Measurements from ENCODE around the gene NFIB.

The NFIB gene

DNA sequence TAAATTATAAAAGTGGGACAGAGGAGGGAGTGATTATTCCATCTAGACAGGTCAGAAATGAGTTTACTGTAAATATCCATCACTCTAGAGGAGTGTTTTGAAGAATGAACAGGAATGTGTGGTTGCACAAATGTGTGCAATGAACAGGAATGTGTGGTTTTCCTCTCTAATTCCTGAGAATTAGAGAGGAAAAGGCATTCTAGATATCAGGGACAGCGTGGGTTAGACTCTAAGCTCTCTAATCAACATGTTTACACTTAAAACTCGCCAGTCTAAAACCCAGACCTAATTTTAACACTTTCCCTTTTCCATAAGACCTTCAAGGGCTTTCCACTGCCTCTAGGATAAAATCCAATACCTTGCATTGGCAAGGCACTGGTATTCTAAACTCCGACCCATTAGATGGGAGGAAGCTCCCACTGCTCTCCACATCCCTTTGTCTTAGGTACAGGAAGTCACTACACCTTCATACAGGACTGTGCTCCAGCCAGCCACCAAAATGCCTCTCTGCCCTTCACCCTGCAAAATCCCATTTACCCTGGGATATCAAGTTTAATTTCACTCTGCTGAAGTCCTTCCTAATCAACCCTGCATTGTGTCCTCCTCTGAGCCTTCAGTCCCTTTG is 67.9 kb downstream of the NFIB start:
- DNase-seq (ENCODE audit: low spot score) = no peak

DNA sequence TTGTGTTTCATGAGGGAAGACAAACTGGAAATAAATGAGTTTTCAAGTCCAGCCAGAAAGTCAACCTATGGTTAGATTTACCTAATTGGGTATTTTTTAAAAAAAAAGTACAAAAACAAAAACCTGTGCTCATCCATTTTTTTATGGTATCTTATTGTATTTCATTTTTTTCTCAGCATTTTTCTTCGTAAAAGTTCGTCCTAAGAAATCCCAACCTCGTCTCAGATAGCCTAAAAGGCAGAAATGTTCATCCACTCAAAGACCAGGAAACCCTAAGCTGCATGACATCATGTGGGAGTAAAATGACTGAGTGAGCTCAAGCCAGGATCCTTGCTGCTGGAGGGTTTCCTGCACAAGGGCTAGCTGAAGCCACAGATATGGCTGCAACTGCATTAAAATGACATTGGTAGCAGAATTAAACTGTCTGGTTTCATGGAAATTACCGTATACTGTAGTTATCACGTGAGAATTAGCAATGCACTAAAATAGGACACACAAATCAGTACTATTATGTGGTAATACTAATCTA is 70.4 kb downstream of the NFIB start:
- DNase-seq (ENCODE audit: low spot score) = no peak

GRCh38 chr9:14242150-14242805 is 71.7 kb downstream of the NFIB start:
- DNase-seq (ENCODE audit: low spot score) = no peak

- no peak for DNase-seq (ENCODE audit: low spot score)
These were observed 73.4 kb downstream of the NFIB start for GRCh38 chr9:14240537-14240936.

DNA sequence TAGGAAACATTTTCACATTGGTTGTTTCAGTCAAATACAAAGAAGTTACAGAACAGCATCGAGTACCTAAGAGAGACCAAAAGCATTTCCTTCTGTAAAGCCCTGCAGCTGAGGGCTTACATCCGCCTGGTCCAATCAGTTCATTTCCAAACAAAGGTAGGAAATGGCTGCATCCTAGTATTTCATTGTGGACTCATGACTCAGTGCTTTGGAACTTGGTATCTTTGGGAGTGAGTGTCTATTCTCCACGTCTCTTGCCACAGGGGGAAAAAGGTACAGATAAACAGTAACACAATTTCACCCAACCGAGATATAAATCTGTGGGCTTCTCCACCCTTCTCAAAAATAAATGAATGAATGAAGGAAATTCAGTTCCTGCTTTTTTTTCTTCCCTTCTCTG is 75.4 kb downstream of the NFIB start:
- DNase-seq (ENCODE audit: low spot score) = no peak

- DNase-seq (ENCODE audit: low spot score) = no peak
These were observed 75.9 kb downstream of the NFIB start for GRCh38 chr9:14238079-14238478.

GRCh38 chr9:14236591-14236990 is 77.3 kb downstream of the NFIB start:
- DNase-seq (ENCODE audit: low spot score) = no peak

DNA sequence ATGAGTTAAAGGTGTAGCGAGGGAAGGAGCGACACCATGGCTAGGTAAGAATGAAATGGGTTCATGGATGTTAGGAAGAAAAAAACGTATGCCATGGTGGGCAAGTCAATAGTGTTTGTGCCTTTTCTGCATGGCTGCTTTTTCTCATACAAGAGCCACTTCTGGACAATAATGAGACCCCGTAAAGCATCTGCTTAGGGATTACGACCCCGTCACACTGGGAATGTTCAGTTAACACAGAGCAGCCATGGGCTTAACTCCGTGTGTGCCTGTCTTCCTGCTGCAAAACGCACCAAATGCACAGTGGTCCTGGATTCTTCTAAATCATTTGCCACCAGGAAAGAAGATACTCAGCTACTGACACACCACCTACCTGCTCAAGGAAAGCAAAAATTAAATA is 81.8 kb downstream of the NFIB start:
- no peak for DNase-seq (ENCODE audit: low spot score)

- no peak for DNase-seq (ENCODE audit: low spot score)
These were observed 82.5 kb downstream of the NFIB start for GRCh38 chr9:14231196-14231990.

GRCh38 chr9:14228602-14229001 is 85.3 kb downstream of the NFIB start:
- DNase-seq (ENCODE audit: low spot score) = no peak

DNA sequence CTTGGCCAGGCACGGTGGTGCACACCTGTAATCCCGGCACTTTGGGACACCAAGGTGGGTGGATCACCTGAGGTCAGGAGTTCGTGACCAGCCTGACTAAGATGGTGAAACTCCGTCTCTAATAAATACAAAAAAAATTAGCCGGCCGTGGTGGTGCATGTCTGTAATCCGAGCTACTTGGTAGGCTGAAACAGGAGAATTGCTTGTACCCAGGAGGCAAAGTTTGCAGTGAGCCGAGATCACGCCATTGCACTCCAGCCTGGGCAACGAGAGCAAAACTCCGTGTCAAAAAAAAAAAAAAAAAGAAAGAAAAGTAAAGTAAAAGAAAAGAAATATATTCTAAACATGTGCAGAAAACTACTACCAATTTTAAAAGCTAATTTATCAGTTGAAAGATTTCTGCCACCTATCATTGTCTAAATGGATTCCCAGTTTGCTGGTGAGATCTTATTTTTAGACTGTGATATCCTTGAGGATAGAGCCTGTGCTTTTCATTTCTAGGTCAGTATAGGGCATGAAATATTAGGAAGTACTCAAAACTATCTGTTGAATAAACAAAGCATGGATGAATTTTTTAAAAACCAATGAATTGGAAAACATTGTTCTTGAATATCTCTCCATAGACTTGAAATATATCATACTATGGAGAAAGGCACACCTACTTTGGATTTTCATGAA is 86.9 kb downstream of the NFIB start:
- no peak for DNase-seq (ENCODE audit: low spot score)

DNA sequence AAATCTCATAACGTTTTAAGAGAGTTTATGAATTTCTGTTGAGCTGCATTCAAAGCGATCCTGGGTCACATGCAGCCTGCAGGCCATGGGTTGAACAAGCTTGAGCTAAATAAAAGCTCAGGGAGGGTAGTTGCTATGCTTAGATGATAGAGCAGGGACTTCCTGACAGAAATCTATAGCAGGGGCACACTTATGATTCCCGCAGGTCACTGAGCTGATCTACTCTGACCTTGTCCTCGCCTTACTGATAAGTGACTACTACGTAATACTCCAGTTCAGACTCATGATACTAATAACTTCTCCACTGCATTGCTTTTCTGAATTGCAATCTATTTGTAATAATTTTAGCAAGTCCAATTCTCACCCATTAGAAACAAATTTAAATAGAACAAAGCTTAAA is 90.9 kb downstream of the NFIB start:
- no peak for DNase-seq (ENCODE audit: low spot score)

DNA sequence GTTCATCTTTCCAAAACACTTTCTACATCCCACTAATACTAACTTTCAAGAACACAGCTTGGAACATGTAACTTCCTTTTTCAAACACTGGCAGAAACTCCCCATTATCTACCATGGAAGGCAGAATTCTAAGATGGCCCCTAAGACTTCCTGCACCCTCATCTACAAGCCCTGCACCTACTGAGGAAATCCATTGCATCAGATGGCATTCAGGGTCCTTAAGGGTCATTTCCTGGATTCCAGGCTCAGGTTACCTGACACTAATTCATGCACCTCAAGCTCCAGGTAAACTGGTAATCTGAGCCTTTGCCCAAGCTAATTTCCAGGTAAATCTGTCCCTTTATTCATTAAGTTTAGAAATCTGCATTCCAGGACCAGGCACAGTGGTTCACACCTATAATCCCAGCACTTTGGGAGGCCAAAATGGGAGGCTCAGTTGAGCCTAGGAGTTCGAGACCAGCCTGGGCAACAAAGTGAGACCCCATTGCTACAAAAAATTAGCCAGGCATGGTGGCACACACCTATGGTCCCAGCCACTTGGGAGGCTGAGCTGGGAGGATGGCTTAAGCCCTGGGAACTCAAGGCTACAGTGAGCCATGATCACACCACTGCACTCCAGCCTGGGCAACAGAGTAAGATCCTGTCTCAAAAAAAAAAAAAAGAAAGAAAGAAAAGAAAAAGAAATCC is 91.6 kb downstream of the NFIB start:
- DNase-seq (ENCODE audit: low spot score) = no peak

- no peak for DNase-seq (ENCODE audit: low spot score)
These were observed 92.4 kb downstream of the NFIB start for GRCh38 chr9:14221558-14221957.

- no peak for DNase-seq (ENCODE audit: low spot score)
These were observed 92.8 kb downstream of the NFIB start for GRCh38 chr9:14221119-14221518.

DNA sequence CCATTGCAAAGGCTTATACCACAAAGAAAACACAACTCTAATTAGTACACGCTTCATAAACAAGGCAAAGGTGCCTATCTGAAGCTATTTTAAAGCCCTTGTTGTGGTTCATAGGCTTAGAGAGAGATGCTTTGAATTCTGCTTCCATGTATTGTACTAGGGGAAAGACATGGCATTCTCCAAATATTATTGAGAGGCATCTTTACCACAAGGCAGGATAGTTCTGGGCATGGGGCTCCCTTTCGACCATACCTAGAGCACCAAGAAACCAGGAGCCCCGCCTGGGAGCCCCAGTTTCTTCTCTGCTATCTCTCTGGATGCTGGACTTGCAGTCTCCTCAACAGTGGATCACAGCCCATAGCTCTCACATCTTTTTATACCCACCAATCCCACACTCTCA is 93.7 kb downstream of the NFIB start:
- no peak for DNase-seq (ENCODE audit: low spot score)

- no peak for DNase-seq (ENCODE audit: low spot score)
These were observed 94.1 kb downstream of the NFIB start for GRCh38 chr9:14219850-14220249.

DNA sequence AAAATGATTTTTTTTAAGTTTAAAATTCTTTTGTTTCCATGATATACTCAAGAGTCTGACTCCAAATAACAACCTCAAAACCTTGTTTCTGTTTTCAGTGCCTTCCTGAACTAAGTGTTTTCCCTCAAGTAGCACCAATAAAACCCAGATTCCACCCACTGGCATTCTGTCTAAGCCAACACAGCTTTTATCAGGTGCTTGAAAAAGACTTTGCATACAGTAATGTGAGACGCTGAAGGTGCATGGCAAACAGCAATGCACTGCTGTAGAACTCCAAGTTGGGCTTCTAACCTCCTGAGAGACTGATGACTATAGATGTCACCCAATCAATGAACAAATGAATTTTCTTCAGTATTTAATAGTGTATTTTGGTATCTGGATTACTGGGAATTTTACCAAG is 95.7 kb downstream of the NFIB start:
- DNase-seq (ENCODE audit: low spot score) = no peak

GRCh38 chr9:14216612-14217194 is 97.2 kb downstream of the NFIB start:
- DNase-seq (ENCODE audit: low spot score) = no peak

GRCh38 chr9:14215614-14216013 is 98.3 kb downstream of the NFIB start:
- no peak for DNase-seq (ENCODE audit: low spot score)

- DNase-seq (ENCODE audit: low spot score) = no peak
These were observed 99.2 kb downstream of the NFIB start for GRCh38 chr9:14214693-14215092.

Data from hematopoietic multipotent progenitor cell treated with erythropoietin and hydrocortisone succinate and interleukin-3 and kit ligand, for 17 days (in vitro differentiated cells).